CD4-positive, alpha-beta memory T cell (primary cell): ENCODE data around the gene SMAD4. TPM values are rescaled to one million over a fixed set of nuclear protein-coding genes. Genes with fewer than 3 reads are reported as not detected.

Source experiments
- CTCF ChIA-PET: fragments of 350-600 bp; sonication (Branson Sonifier 250); formaldehyde crosslinking; loops from one replicate; lab custom pipeline; 2021; ENCODE audit warnings: inconsistent platforms; ENCODE audit not compliant: partially characterized antibody; lab: Charles Lee
- POLR2A ChIA-PET: fragments of 350-600 bp; sonication (Branson Sonifier 250); formaldehyde crosslinking; loops from one replicate; lab custom pipeline; 2021; ENCODE audit not compliant: partially characterized antibody; lab: Charles Lee
- DNase-seq, 5 donors: peaks; one replicate each; pipeline versions ENCODE4 v3.0.0 to v3.0.0-alpha.2; 2020 to 2022; ENCODE audit warnings: mixed read lengths in 1 of 5
- H3K27ac ChIP-seq: one replicate; pipeline ENCODE4 v1.7.0; 2013; ENCODE audit warnings: low read depth, low read length
- H3K27me3 ChIP-seq: 2 replicates; pipeline ENCODE4 v1.7.0; 2013; ENCODE audit warnings: mild to moderate bottlenecking, low read length, moderate library complexity; ENCODE audit not compliant: insufficient read depth
- H3K36me3 ChIP-seq: 2 replicates; pipeline ENCODE4 v1.7.0; 2013; ENCODE audit warnings: mild to moderate bottlenecking, low read length, moderate library complexity; ENCODE audit not compliant: insufficient read depth
- H3K4me1 ChIP-seq: 2 replicates; pipeline ENCODE4 v1.7.0; 2013; ENCODE audit warnings: mild to moderate bottlenecking, low read length, moderate library complexity; ENCODE audit not compliant: insufficient read depth
- H3K4me3 ChIP-seq, 2 donors: one replicate each; pipeline ENCODE4 v1.7.0; 2013; ENCODE audit warnings: low read length in 2 of 2, mild to moderate bottlenecking in 1 of 2
- H3K9me3 ChIP-seq, 2 donors: one replicate each; pipeline ENCODE4 v1.7.0; 2013; ENCODE audit warnings: low read length in 2 of 2, control low read depth in 1 of 2; ENCODE audit not compliant: control insufficient read depth in 1 of 2
- H3K27ac Mint-ChIP-seq, 7 donors: one replicate each; pipeline ENCODE4 v1.8.0; 2020 to 2021; ENCODE audit warnings: mixed read lengths in 7 of 7, mild to moderate bottlenecking in 6 of 7, inconsistent platforms in 3 of 7, moderate library complexity in 3 of 7
- H3K27me3 Mint-ChIP-seq, 2 donors: one replicate each; pipeline ENCODE4 v1.8.0; 2020 to 2021; ENCODE audit warnings: mixed read lengths in 2 of 2
- H3K36me3 Mint-ChIP-seq, 2 donors: one replicate each; pipeline ENCODE4 v1.8.0; 2020 to 2021; ENCODE audit warnings: mixed read lengths in 2 of 2, inconsistent platforms in 1 of 2, mild to moderate bottlenecking in 1 of 2
- H3K4me1 Mint-ChIP-seq, 4 donors: one replicate each; pipeline ENCODE4 v1.8.0; 2020 to 2021; ENCODE audit warnings: mixed read lengths in 4 of 4, mild to moderate bottlenecking in 1 of 4
- H3K4me3 Mint-ChIP-seq, 8 donors: one replicate each; pipeline ENCODE4 v1.8.0; 2020 to 2021; ENCODE audit warnings: mixed read lengths in 8 of 8, mild to moderate bottlenecking in 7 of 8, moderate library complexity in 6 of 8, inconsistent platforms in 3 of 8
- H3K9me3 Mint-ChIP-seq, 8 donors: one replicate each; pipeline ENCODE4 v1.8.0; 2020 to 2021; ENCODE audit warnings: mixed read lengths in 8 of 8, mild to moderate bottlenecking in 5 of 8, inconsistent platforms in 3 of 8, moderate library complexity in 1 of 8
- intact Hi-C: fragments of 100-400 bp; cut with micrococcal nuclease; formaldehyde crosslinking; loops from one replicate; pipeline ENCODE4 v1.15.1; 2023
- polyA plus RNA-seq, 2 donors: library from polyadenylated mRNA; unstranded; fragments of 300-500 nt; fragmentation: Illumina TruSeq; gene quantifications; one replicate each; pipeline ENCODE4 v1.2.3, GENCODE V29; 2021
- total RNA-seq, 2 experiments: library from RNA; stranded (reverse); gene quantifications; one replicate each; pipeline ENCODE4 v1.2.3, GENCODE V29; 2021

Gene SMAD4
- total and polyA plus RNA-seq, 4 experiments from 2014 or later = 37.7 to 155 (median 119) TPM

DNA sequence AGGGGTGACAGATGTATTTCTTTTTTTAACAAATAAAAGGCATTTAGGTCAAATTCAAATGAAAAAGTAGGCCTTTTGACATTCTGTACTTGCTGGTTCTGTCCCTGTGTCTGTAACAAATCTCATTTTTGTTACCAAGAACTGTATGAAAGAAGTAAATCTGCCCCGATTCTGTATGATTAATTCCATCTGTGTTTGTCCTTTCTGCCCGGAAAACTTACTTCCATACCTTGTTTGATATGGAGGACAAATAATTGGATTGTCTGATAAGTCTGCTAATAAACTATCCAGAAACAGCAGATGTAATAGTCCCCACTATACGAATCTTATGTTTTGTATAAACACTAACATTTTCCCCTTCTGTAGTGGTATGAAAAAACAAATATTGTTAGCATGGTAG is 97.7 kb downstream of the SMAD4 start:
- Mint-ChIP-seq H3K27ac (no peak overlapping the region), H3K27me3 (peaks cover 0 to 3% of the 10 kb centered on the region in 2 donors), H3K9me3 (no peaks in the 10 kb centered on the region), H3K36me3 (no peaks in the 10 kb centered on the region), H3K4me3 (no peak overlapping the region), H3K4me1 (no peaks in the 10 kb centered on the region)
- no peaks in the 10 kb centered on the region for H3K9me3 ChIP-seq
- H3K27me3 ChIP-seq = no peaks in the 10 kb centered on the region
- H3K4me1 ChIP-seq = no peaks in the 10 kb centered on the region
- POLR2A ChIA-PET = no interaction called here
- no peak for DNase-seq
- CTCF ChIA-PET = interaction anchor here (1.4 kb wide), 1 partner anchor 29 kb away, joined by 3 read pairs; no protein-coding TSS in a partner anchor
- no peak overlapping the region for H3K4me3 ChIP-seq
- H3K27ac ChIP-seq = no peak overlapping the region
- no peaks in the 10 kb centered on the region for H3K36me3 ChIP-seq
- intact Hi-C loops = no loop called here

DNA sequence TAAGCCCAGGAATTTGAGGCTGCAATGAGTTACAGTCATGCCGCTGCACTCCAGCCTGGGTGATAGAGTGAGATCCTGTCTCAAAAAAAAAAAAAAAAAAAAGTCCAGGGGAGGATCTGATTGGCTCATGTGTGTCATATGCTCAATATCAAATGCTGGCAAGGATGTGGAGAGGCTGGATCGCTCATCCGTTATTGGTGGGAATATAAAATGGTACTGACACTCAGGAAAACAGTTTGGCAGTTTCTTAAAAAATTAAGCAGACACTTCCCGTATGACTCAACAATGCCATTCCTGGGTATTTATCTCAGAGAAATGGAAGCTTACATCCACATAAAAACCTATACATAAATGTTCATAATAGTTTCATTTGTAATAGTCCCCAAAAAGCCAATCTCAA is 98.5 kb downstream of the SMAD4 start:
- Histone ChIP-seq H3K36me3 (no peaks in the 10 kb centered on the region), H3K9me3 (no peaks in the 10 kb centered on the region), H3K27ac (no peak overlapping the region), H3K27me3 (no peaks in the 10 kb centered on the region), H3K4me3 (no peak overlapping the region), H3K4me1 (no peaks in the 10 kb centered on the region)
- DNase-seq = no peak
- H3K4me3 Mint-ChIP-seq = no peak overlapping the region
- no peaks in the 10 kb centered on the region for H3K9me3 Mint-ChIP-seq
- POLR2A ChIA-PET = no interaction called here
- H3K4me1 Mint-ChIP-seq = no peaks in the 10 kb centered on the region
- H3K36me3 Mint-ChIP-seq = no peaks in the 10 kb centered on the region
- H3K27ac Mint-ChIP-seq = no peak overlapping the region
- intact Hi-C loops = no loop called here
- H3K27me3 Mint-ChIP-seq = peaks cover 0 to 2% of the 10 kb centered on the region in 2 donors
- CTCF ChIA-PET = interaction anchor here (0.7 to 1.4 kb wide), 3 partner anchors 30 to 245 kb away, joined by 3 read pairs; no protein-coding TSS in a partner anchor

DNA sequence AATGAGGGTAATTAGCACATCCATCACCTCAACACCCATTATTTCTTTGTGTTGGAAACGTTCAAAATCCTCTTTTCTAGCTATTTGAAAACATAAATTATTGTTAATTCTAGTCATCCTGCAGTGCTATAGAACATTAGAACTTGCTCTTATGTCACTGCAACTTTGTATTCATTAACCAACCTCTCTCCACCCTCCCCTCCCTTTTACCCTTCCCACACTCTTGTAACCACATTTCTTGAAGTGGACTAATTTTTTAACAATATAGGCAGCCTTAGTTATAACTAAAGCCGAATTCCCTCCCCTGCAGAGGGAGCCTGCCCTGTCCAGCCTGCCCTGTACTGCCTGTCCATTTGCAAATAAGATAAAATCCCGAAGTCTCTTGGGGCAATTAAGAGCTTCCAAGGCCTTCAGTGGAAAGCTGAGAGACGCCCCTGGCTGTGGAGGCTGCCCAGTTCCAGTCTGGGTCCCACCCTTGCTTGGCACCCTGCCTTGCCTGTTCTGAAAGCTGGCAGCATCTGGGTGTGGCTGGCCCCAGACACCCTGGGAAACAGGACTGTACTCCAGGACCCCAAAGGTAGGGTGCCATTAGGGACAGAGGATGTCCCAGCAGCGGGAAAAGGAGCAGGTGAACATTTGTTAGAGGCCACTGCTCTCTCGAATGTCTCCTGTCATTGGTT is 102.4 kb downstream of the SMAD4 start:
- ChIA-PET CTCF (interaction anchor here (1.5 kb wide), 1 partner anchor 66 kb away, joined by 5 read pairs; no protein-coding TSS in a partner anchor), POLR2A (no interaction called here)
- Histone ChIP-seq H3K27ac (no peak overlapping the region), H3K27me3 (no peaks in the 10 kb centered on the region), H3K4me1 (no peaks in the 10 kb centered on the region), H3K36me3 (no peaks in the 10 kb centered on the region), H3K9me3 (no peaks in the 10 kb centered on the region), H3K4me3 (no peak overlapping the region)
- H3K9me3 Mint-ChIP-seq = no peaks in the 10 kb centered on the region
- no peak overlapping the region for H3K27ac Mint-ChIP-seq
- H3K4me3 Mint-ChIP-seq = no peak overlapping the region
- H3K27me3 Mint-ChIP-seq = peaks cover 0 to 2% of the 10 kb centered on the region in 2 donors
- H3K4me1 Mint-ChIP-seq = no peaks in the 10 kb centered on the region
- no peak for DNase-seq
- intact Hi-C loops = no loop called here
- H3K36me3 Mint-ChIP-seq = no peaks in the 10 kb centered on the region

DNA sequence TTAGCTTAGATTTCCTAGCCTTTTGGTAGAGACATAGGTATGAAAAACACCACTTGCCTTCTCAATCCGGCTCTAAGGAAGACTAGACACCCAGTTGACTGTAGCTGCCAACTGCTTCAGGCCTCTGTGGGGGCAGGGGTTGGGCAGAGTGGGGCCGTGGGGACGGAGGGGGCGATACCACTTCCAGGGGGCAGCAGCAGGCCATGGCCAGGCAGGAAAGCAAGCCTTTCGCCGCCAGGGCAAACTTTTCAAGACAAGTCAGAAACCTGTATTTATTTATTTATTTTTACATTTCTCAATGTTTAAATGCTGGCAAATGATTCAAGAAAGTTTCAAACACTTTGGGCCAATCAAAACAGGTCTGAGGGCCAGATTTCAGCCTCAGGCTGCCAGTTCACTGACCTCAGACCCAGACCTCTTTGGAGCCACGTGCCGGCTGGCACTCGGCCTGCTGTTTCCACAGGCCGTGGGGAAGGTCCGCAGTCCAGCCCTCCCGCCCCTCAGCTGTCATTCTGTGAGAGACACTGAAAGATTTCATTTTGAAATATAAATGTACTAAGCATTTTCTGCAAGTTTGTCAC is 103.7 kb downstream of the SMAD4 start:
- Histone ChIP-seq H3K9me3 (no peaks in the 10 kb centered on the region), H3K27me3 (no peaks in the 10 kb centered on the region), H3K36me3 (no peaks in the 10 kb centered on the region), H3K27ac (no peak overlapping the region), H3K4me1 (no peaks in the 10 kb centered on the region), H3K4me3 (no peak overlapping the region)
- no peak overlapping the region for H3K27ac Mint-ChIP-seq
- ChIA-PET CTCF (no interaction called here), POLR2A (no interaction called here)
- DNase-seq = no peak
- H3K4me3 Mint-ChIP-seq = no peak overlapping the region
- H3K27me3 Mint-ChIP-seq = peaks cover 0 to 2% of the 10 kb centered on the region in 2 donors
- no peaks in the 10 kb centered on the region for H3K4me1 Mint-ChIP-seq
- H3K36me3 Mint-ChIP-seq = no peaks in the 10 kb centered on the region
- no peaks in the 10 kb centered on the region for H3K9me3 Mint-ChIP-seq
- intact Hi-C loops = no loop called here

Other genes starting within 250 kb of the SMAD4 start
- gene MRO, start 210.2 kb upstream of the SMAD4 start, total RNA-seq = not detected
- not detected for gene MRO, start 210.2 kb upstream of the SMAD4 start, polyA plus RNA-seq
- gene ME2, start 151.1 kb upstream of the SMAD4 start, total RNA-seq = 10 to 100 TPM; 48.6 to 53.5 TPM
- 10 to 100 TPM; 48.6 to 50.8 TPM for gene ME2, start 151.1 kb upstream of the SMAD4 start, polyA plus RNA-seq
- 10 to 100 TPM; 11.6 to 11.7 TPM for gene ELAC1, start 62.2 kb upstream of the SMAD4 start, total RNA-seq
- 10 to 100 TPM; 15.3 to 18.5 TPM for gene ELAC1, start 62.2 kb upstream of the SMAD4 start, polyA plus RNA-seq
- gene MEX3C, start 167.5 kb downstream of the SMAD4 start, total RNA-seq = 10 to 100 TPM; 60.9 to 64.8 TPM
- 10 to 100 TPM in 1 of 2 donors, 1 to 10 TPM in 1; 3.5 to 10.5 TPM for gene MEX3C, start 167.5 kb downstream of the SMAD4 start, polyA plus RNA-seq